GM18519 (cell line): Measurements from ENCODE around the gene MACROD1.

Experiments used
- ATAC-seq: cut with Tn5 transposase; IDR thresholded peaks from one replicate; pipeline ENCODE4 v1.9.1; 2021; ENCODE audit warnings: mild to moderate bottlenecking, moderate library complexity; ENCODE audit not compliant: unreplicated experiment, low FRiP score

MACROD1 gene

DNA sequence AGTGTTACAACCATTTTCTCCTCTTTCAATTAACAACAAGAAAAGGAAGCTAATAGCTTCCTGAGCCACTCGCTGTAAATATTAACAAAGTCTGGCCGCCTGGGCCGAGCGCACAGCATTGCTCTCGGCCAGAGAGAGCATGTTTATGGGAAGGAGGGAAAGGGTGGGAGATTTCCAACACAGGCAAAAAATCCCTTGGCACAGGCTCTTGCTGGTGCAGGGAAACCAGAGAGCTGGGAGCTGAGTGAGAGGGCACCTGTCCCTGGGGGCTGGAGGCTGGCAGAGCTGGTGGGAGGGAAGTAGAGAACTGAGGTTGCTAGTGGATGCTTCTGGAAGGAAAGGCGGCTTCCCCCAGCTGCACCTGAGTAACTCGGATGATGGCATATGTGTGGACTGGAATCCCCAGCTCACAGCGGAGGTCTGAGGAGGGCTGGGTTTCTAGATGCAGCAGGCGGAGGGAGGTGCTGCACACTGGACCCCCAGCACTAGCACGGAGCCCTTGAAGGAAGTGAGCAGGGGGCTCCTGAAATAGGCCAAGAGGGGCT lies 70.6 kb downstream of the MACROD1 start:
- no peak for ATAC-seq

DNA sequence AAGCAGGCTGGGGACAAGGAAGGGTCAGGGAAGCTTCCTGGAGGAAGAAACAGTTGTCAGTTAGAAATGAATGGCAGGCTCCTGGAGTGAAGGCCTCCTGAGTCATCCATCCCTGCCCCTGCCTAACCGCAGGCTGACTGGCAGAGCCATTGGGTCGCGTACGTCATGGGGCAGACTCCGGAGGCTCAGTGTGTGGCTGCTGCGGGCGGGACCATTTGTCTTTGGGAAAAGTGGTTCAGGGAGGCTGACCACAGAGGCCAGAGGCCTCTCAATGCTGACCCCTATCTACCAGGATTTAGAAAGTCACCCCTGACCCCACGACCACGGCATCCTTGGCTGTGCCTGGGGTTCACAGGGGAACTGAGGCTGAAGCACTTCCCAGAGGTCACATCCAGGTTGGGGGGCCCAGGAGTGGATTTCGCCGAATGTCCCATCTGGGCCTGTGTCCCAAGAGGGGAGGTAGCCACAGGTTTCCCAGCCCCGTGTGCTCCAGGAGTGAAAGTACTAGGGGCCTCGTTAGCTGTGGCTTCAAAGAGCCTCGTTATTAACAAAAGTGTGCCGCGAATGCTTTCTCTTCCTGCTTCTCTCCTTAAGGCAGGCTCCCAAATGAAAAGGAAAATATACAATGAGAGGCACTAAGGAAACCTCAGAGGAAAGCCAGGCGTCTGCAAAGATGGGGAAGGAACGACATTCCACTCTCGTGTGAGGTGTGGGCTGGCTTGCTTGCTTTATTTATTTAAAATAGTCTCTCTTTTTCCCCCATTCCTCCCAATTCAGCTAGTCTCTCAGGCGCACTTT lies 71.3 kb downstream of the MACROD1 start:
- no peak for ATAC-seq

- no peak for ATAC-seq
Measured at GRCh38 chr11:64093233-64094039, 72.5 kb downstream of the MACROD1 start.

DNA sequence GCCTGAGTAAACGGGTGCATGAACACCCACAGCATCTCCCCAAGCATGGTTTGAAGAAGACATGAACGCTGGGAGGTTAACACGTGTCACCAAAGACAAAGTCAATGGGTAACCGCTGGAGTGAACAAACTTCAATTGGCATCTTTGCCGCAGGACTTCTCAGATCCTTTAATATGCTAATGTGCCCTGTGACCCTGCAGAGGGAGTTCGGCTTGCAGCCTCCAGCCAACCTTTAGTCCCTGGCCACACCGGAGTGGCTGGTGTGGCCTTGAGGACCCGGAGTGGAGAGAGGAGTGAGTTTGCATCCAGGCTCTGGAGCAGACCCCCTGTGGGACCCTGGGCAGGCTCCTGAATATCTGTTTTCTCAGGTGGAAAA lies 73.2 kb downstream of the MACROD1 start:
- no peak for ATAC-seq

DNA sequence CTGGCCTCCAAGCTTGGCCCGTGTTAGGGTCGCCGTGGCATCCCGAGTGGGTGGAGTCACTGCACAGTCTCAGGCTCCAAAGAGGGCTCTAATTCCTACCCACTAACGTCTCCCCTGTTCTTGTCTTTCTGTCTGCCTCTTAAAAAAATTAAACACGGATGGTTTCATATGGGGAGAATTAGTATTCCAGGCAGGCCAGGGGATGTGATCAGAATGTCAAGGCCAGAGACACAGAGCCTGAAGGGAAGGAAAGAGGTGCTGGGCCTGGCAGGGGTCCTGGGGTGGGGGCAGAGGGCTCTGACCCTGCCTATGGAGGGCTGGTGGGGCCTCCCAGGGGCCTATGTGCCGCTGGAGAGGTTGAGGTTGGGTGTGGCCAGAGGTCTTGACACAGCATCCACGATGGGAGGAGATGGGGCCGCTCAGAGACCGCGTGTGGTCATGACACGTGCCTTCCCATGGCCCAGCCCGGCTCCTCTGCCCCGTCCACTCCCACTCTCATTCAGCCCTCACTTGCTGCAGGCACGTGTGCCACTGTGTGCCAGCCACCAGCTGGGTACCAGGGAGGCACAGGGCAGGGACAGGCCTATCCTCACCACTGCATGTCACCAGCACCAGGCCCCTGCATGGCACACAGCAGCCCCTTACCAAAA lies 73.7 kb downstream of the MACROD1 start:
- no peak for ATAC-seq

- ATAC-seq: no peak
Measured at GRCh38 chr11:64090806-64091516, 75.0 kb downstream of the MACROD1 start.

- no peak for ATAC-seq
Measured at GRCh38 chr11:64089915-64090805, 75.8 kb downstream of the MACROD1 start.

GRCh38 chr11:64089493-64089892 lies 76.4 kb downstream of the MACROD1 start:
- ATAC-seq: no peak

DNA sequence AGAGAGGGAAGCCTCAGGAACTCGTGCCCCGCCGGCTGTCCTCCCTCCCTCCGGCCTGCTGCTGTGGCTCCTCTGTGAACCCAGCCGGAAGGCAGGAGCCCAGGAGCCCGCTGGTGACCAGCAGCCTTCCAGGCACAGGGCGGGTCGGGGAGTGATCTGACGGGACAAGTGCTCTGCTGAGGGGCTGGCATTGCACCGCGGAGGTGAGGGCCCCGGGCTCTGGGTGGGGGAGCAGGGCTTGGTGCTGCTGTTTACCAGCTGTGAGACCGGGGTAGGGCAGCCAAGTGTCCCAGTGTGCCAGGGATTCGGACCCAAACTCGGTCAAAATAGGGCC lies 76.9 kb downstream of the MACROD1 start:
- no peak for ATAC-seq

DNA sequence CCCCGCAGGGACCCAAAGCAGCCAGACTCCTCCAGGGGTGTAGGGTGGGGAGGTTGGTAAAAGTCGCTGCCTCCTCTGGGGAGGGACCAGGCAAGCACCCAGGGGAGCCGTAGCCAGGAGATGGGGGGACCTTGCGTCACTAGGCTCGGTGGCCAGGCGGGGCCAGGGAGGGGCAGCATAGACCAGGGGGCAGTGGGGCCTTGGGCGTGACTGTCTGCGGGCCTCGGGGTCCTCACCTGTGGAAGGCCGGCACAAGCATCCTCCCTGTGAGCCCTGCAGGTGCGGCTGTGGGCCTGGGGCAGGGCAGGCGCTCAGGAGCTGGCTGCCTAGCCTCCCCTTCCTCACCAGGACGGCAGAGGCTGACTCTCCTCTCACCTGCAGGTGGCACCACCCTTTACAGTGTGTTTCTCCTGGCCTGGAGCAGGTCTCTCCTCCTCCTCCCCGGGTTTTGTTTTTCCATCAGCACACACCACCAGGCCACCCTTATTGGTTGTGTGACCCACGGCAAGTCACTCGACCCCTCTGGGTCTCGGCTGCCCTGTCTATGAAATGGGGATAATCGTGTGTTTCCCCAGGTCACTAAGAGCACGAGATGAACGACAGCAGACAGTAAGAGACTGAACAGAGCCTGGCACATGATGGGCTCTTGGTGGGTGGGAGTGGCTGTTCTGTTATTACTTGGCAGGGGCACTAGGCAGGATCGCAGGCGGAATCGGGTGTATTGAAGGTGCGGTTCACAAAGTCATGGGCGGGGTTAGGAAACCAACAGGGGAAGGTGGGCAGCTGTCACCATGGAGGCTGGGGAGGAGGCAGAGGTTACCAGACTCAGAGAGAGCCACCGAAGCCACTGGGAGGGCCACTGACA lies 77.5 kb downstream of the MACROD1 start:
- ATAC-seq: no peak

- ATAC-seq: no peak
Measured at GRCh38 chr11:64086258-64087123, 79.4 kb downstream of the MACROD1 start.

DNA sequence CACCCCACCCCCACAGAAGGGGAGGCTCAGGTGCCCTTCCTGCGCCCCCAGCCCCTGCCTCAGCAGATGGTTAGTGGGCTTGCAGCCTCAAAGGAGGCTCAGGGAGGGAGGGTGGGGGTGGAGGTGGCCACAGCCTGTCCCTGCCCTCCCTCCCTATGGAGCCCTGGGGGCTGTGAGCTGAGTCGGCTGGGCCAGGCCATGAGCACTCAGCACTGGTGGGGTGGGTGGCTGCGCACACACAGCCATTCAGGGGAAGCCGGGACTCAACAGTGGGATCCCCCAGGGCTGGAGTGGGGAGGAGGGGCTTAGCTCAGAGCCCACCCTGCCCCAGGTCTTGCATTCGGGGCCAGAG lies 80.0 kb downstream of the MACROD1 start:
- no peak for ATAC-seq

GRCh38 chr11:64084951-64085710 lies 80.8 kb downstream of the MACROD1 start:
- no peak for ATAC-seq

GRCh38 chr11:64084146-64084950 lies 81.6 kb downstream of the MACROD1 start:
- no peak for ATAC-seq

DNA sequence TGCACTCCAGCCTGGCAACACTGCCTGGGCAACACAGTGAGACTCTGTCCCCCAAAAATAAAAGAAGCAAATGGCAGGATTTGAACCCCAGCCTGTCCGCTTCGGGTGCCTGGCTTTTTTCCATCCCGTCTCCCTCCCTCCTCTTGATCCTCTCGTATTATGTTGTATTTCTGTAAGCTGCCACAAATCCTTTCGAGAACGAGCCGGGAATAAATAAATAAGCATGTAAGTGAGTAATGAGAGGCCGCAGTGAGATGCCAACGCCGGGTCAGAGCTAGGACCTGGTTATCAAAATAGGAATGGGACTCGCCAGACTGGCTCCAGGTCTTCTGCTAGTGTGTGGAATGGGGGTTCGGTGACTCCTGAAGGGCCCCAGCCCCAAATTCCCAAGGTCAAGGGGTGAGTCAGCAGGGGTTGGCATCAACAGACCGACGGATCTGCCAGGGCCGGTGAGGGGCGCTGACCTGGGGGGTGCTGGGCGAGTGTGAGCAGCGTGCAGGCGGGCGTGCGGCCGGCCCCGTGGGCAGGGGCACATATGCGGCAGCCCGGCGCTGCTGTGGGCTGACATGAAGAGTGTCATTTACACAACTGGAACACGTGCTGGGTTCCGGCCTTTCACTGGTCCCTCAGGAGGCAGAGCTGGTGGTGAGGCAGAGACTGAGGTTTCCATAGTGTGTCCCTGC lies 82.4 kb downstream of the MACROD1 start:
- no peak for ATAC-seq
